Activated CD4-positive, CD25-positive, alpha-beta regulatory T cell treated with anti-CD3 and anti-CD28 coated beads, Interleukin-2, amount 50 U/mL, for 24 hours (primary cell): ENCODE measurements around the gene ATL3.
A peak's percentile ranks its signal among the peaks of the same experiment; 100 is the strongest.
"Not testable (repeated sequence)": the region's sequence is repeated elsewhere in the genome, so short reads cannot be mapped to it uniquely, and the experiment has no call there.

Experiments
- ATAC-seq, 2 donors: fragments of 150-1000 bp; cut with Tn5 transposase; one replicate each; pipeline ENCODE4 v1.10.0; 2021; ENCODE audit warnings: mild to moderate bottlenecking in 1 of 2, moderate library complexity in 1 of 2

ATL3 gene

GRCh38 chr11:63680834-63681320 is 9.7 kb upstream of the ATL3 start:
- ATAC-seq: peak; percentile 27 to 29

DNA sequence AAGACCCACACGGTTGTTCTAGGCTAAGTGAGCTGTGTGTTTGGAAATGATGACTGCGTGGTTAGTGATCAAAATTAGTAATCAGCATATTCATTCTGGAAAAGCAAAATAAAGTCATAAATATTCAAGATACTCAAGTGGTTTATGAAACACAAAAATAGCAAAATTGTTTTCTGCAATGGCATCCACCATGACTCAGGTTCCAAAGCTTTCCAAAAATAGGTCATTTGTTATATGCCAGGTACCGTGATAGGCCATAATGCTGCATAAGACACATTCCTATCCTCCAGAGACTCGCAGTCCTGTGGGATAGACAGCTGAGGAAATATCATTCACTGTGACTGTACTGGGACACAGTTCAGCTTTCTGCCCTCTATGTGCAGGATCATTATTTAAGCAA is 2.4 kb upstream of the ATL3 start:
- no peak for ATAC-seq

- no peak for ATAC-seq
Observed at GRCh38 chr11:63672936-63673539, 1.9 kb upstream of the ATL3 start.

DNA sequence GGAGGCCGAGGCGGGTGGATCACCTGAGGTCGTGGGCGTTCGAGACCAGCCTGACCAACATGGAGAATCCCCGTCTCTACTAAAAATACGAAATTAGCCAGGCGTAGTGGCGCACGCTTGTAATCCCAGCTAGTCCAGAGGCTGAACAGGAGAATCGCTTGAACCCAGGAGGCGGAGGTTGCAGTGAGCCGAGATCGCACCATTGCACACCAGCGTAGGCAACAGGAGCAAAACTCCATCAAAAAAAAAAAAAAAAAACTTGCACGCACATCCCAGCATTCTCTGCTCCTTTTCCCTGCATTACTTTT is 934 bp upstream of the ATL3 start:
- no peak for ATAC-seq

DNA sequence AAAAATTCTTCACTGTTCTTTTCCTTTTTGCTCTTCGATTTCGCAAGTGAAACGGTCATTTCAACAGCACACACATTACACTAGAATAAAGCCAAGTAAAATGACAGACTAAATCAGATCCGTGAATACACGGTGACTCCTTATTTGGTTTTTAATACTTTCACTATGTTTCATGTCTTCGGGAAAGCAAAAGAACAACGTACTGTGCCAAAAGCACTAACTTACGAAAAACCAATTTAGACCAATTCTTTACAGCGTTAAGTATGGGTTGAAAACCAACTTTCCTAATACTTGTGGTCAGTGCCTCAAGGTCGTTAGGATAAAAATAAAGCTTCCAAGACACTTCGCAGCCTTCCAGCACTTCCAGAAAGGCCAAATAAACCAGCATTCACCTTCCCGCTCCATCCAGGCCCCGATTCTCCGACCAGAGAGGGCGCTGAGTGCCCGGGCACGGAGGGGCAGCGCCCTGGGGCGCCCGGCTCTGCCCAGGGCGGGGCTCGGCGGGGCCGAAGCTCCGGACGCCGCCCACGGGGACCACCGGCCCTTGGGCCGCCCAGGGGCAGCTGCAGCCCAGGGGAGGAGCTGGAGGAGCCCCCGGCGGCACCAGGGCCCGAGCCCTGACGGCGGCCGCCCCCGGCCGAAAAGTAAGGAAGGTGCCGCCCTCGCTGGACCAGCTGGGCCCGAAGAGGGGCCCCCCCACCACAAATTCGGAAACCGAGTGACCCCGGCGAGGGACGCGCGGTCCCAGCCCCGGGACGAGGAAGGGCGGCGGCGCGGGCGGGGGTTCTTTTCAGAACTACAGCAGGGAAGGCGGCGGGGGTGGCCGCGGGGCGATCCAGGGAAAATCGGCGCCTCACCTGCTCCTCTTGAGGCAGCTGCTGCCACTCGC is 499 bp downstream of the ATL3 start:
- ATAC-seq: no peak

GRCh38 chr11:63670096-63670432 is 1.1 kb downstream of the ATL3 start:
- ATAC-seq: no peak

GRCh38 chr11:63667995-63668795 is 3.0 kb downstream of the ATL3 start:
- peak; percentile 41 to 55 for ATAC-seq

GRCh38 chr11:63666874-63667273 is 4.3 kb downstream of the ATL3 start:
- no peak for ATAC-seq

- ATAC-seq: no peak
Observed at GRCh38 chr11:63663809-63664208, 7.4 kb downstream of the ATL3 start.

- ATAC-seq: no peak
Observed at GRCh38 chr11:63660972-63661371, 10.2 kb downstream of the ATL3 start.

DNA sequence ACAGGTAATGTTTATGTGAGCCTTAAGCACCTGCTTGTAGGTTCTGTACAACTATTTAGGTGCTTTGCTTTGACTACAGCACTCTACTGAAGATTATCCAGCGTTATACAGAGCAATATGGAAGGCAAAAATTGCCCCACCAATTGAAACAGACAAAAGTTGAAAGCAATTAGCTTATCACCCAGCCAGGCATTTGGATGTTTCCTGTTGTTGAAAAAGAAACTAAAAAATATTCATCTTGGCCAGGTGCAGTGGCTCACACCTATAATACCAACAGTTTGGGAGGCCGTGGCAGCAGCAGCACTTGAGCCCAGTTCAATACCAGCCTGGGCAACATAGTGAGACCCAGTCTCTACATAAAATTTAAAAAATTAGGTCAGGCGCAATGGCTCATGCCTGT is 18.5 kb downstream of the ATL3 start:
- ATAC-seq: no peak

- ATAC-seq: no peak
Observed at GRCh38 chr11:63643205-63643604, 28.0 kb downstream of the ATL3 start.

- no peak for ATAC-seq
Observed at GRCh38 chr11:63641727-63642126, 29.4 kb downstream of the ATL3 start.

DNA sequence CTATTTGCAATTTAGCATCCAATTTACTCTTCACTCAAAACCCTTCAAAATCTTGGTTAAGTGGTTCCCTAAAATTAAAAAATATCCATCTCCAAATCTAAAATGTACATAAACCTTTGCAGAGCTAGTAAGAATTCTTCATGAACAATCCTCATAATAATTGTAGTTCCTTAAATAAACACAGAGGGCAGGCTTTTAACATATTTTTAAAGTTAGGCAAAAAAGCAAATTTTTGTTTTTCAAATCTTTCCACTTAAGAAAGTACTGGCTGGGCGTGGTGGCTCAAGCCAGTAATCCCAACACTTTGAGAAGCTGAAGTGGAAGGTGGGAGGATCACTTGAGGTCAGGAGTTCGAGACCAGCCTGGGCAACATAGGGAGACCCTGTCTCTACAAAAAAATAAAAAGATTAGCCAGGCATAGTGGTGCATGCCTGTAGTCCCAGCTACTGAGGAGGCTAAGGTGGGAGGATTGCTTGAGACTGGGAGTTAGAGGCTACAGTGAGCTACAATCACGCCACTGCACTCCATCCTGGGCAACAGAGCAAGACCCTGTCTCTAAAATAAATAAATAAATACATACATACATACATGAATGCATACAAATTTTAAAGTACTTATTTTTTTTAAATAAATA is 31.9 kb downstream of the ATL3 start:
- no peak for ATAC-seq

DNA sequence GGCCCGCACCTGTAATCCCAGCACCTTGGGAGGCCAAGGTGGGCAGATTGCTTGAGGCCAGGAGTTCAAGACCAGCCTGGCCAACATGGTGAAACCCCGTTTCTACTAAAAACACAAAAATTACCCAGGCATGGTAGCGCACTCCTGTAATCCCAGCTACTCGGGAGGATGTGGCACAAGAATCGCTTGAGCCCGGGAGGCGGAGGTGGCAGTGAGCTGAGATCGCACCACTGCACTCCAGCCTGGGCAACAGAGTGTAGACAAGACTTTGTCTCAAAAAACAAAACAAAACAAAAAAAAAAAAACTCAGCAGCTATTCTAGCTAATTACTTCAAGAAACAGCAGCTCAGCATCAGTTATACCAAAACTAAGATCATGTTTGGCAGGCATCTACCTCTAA is 32.7 kb downstream of the ATL3 start:
- ATAC-seq: not testable (repeated sequence)

DNA sequence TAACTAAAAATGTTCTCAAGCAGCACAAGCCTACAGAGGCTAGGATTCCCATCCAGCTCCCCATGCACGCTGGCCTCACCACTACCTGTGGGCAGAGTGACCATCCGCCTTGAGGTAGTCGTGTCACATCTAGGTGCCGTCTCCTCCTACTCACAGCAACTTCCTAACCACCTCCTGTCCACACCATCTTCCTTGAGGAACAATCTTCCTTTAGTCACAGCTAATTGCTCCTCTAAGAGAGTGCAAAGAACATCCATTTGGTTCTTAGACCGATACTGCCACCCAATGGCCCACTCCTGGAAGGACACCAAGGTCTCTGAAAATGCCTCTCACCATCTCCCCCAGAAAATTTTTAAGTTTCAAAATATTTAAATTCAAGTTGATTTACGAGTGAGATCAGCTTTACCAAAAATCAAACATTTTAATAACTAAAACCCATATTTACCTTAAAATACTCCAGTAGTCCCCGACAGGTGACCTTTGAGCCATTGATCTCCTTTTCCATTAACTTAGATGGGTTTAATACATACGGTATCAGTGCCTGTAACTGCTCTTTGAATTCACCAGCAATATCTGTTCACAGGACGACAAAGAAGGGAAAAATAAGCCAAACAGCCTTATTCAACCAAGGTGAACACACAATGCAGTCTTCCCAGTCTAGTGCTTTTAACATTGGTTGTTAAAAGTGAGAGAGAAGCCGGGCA is 35.3 kb downstream of the ATL3 start:
- peak in 1 of 2 donors; percentile 33 for ATAC-seq

DNA sequence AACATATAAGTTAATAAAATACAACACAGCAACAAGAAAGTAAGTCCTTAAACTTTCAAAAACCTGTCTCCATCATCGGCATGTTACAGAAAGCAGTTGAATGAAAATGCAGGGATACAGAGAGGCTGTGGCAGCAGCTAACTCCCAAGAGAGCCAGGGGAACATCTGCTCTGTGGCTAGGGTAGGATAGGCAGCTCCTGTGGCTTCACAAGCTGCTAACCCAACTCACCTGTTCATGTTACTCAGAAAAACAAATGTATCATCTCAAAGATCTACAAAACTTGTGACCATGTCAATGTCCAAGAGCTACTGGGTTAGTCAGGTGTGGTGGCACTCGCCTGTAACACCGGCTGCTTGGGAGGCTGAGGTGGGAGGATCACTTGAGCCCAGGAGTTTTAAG is 41.8 kb downstream of the ATL3 start:
- ATAC-seq: no peak

GRCh38 chr11:63623513-63624140 is 47.5 kb downstream of the ATL3 start:
- ATAC-seq: no peak

GRCh38 chr11:63622323-63622722 is 48.9 kb downstream of the ATL3 start:
- no peak for ATAC-seq

DNA sequence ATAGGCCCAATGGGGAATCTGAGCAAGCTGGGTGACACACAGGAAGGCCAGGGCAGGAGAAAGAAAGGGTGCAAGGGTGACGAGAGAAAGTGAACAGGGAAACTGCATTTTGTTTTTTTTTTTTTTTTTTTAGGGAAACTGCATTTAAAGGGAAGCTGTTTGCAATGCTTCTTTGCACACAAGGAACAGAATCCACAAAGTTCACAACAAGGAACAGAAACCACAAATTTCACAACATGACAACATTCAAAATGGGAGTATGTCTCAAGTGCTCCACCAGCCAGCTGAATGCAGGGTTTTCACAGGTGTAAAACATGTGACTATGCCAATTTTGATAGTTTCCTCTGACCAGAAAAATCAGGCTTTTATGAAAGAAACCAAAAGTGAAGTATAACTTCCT is 50.1 kb downstream of the ATL3 start:
- no peak for ATAC-seq

- no peak for ATAC-seq
Observed at GRCh38 chr11:63619967-63620366, 51.2 kb downstream of the ATL3 start.

- ATAC-seq: not testable (repeated sequence)
Observed at GRCh38 chr11:63617686-63618085, 53.5 kb downstream of the ATL3 start.
